ENCODE data around the gene TRIO.

TRIO gene

GRCh38 chr5:14261235-14261634 is 118.1 kb downstream of the TRIO start:
- no peak overlapping the region for H3K4me3 ChIP-seq (ENCODE audit: low read length)
- H3K4me1 ChIP-seq (ENCODE audit: control insufficient read depth, low read depth, low read length) = peaks cover 33% of the 10 kb centered on the region
- H4K5ac ChIP-seq (ENCODE audit: low read length) = no peak overlapping the region
- H3K4me2 ChIP-seq (ENCODE audit: low read length) = no peak overlapping the region
- no peak overlapping the region for H3K23ac ChIP-seq (ENCODE audit: low read length)
- peak overlapping the region; percentile 28 for H3K56ac ChIP-seq (ENCODE audit: low read length)
- H3K18ac ChIP-seq (ENCODE audit: low read length) = no peak overlapping the region
- H2AK5ac ChIP-seq (ENCODE audit: low read length) = no peak overlapping the region
- H3K4ac ChIP-seq (ENCODE audit: low read depth, low read length) = peak overlapping the region; percentile 76
- peaks cover 30% of the 10 kb centered on the region for H3K79me1 ChIP-seq (ENCODE audit: low read length)
- no CpG with 5 or more reads among the region's 5 CpGs for WGBS (ENCODE audit: extremely low coverage, insufficient coverage, low lambda C conversion rate)
- H2BK15ac ChIP-seq (replicated peaks; ENCODE audit: low read depth) = no peak overlapping the region
- H3K27ac ChIP-seq (ENCODE audit: low read depth, low read length) = no peak overlapping the region
- no peak for DNase-seq
- no peak overlapping the region for H2BK5ac ChIP-seq (ENCODE audit: low read length)
- no peak overlapping the region for H4K8ac ChIP-seq (ENCODE audit: low read depth, low read length)
- no peaks in the 10 kb centered on the region for H3K36me3 ChIP-seq (ENCODE audit: control insufficient read depth, insufficient read depth, low read length)
- peaks cover 70% of the 10 kb centered on the region for H3K79me2 ChIP-seq (ENCODE audit: control insufficient read depth, insufficient read depth, low read length)
- H3K27me3 ChIP-seq (ENCODE audit: insufficient read depth, low read length, poor library complexity) = no peaks in the 10 kb centered on the region
- no peak overlapping the region for H2BK120ac ChIP-seq (ENCODE audit: low read depth, low read length)
- peak overlapping the region; percentile 14 for H3K9ac ChIP-seq (ENCODE audit: low read length)

- Histone ChIP-seq H3K4ac (ENCODE audit: low read depth, low read length) (no peak overlapping the region), H3K23ac (ENCODE audit: low read length) (no peak overlapping the region), H3K4me2 (ENCODE audit: low read length) (no peak overlapping the region), H2BK15ac (replicated peaks; ENCODE audit: low read depth) (no peak overlapping the region), H3K4me3 (ENCODE audit: low read length) (no peak overlapping the region), H2BK5ac (ENCODE audit: low read length) (no peak overlapping the region), H2BK120ac (ENCODE audit: low read depth, low read length) (no peak overlapping the region), H3K27ac (ENCODE audit: low read depth, low read length) (no peak overlapping the region), H4K5ac (ENCODE audit: low read length) (no peak overlapping the region), H3K56ac (ENCODE audit: low read length) (no peak overlapping the region), H3K4me1 (ENCODE audit: control insufficient read depth, low read depth, low read length) (peaks cover 34% of the 10 kb centered on the region), H3K79me2 (ENCODE audit: control insufficient read depth, insufficient read depth, low read length) (peaks cover 67% of the 10 kb centered on the region), H3K36me3 (ENCODE audit: control insufficient read depth, insufficient read depth, low read length) (no peaks in the 10 kb centered on the region), H3K9ac (ENCODE audit: low read length) (no peak overlapping the region), H3K79me1 (ENCODE audit: low read length) (peaks cover 29% of the 10 kb centered on the region), H3K18ac (ENCODE audit: low read length) (no peak overlapping the region), H3K27me3 (ENCODE audit: insufficient read depth, low read length, poor library complexity) (no peaks in the 10 kb centered on the region), H4K8ac (ENCODE audit: low read depth, low read length) (no peak overlapping the region), H2AK5ac (ENCODE audit: low read length) (no peak overlapping the region)
- DNase-seq = no peak
- 100% methylated on average over 1 of the region's 12 CpGs for WGBS (ENCODE audit: extremely low coverage, insufficient coverage, low lambda C conversion rate)
Observed at GRCh38 chr5:14261856-14262611, 118.9 kb downstream of the TRIO start.

- Histone ChIP-seq H2BK5ac (ENCODE audit: low read length) (no peak overlapping the region), H2BK15ac (replicated peaks; ENCODE audit: low read depth) (no peak overlapping the region), H2BK120ac (ENCODE audit: low read depth, low read length) (no peak overlapping the region), H3K9ac (ENCODE audit: low read length) (no peak overlapping the region), H2AK5ac (ENCODE audit: low read length) (no peak overlapping the region), H3K23ac (ENCODE audit: low read length) (no peak overlapping the region), H3K36me3 (ENCODE audit: control insufficient read depth, insufficient read depth, low read length) (no peaks in the 10 kb centered on the region), H3K56ac (ENCODE audit: low read length) (no peak overlapping the region), H4K5ac (ENCODE audit: low read length) (no peak overlapping the region), H3K27ac (ENCODE audit: low read depth, low read length) (no peak overlapping the region), H3K18ac (ENCODE audit: low read length) (no peak overlapping the region), H3K4ac (ENCODE audit: low read depth, low read length) (no peak overlapping the region), H3K79me2 (ENCODE audit: control insufficient read depth, insufficient read depth, low read length) (peaks cover 62% of the 10 kb centered on the region), H3K27me3 (ENCODE audit: insufficient read depth, low read length, poor library complexity) (no peaks in the 10 kb centered on the region), H3K4me1 (ENCODE audit: control insufficient read depth, low read depth, low read length) (peaks cover 33% of the 10 kb centered on the region), H3K4me2 (ENCODE audit: low read length) (no peak overlapping the region), H3K4me3 (ENCODE audit: low read length) (no peak overlapping the region), H4K8ac (ENCODE audit: low read depth, low read length) (no peak overlapping the region), H3K79me1 (ENCODE audit: low read length) (peaks cover 23% of the 10 kb centered on the region)
- no peak for DNase-seq
- WGBS (ENCODE audit: extremely low coverage, insufficient coverage, low lambda C conversion rate) = no CpG with 5 or more reads among the region's 1 CpG
Observed at GRCh38 chr5:14263113-14263512, 120.0 kb downstream of the TRIO start.

GRCh38 chr5:14263699-14264098 is 120.6 kb downstream of the TRIO start:
- no peak overlapping the region for H2BK15ac ChIP-seq (replicated peaks; ENCODE audit: low read depth)
- H3K4me1 ChIP-seq (ENCODE audit: control insufficient read depth, low read depth, low read length) = peaks cover 32% of the 10 kb centered on the region
- no peak overlapping the region for H3K9ac ChIP-seq (ENCODE audit: low read length)
- H4K8ac ChIP-seq (ENCODE audit: low read depth, low read length) = no peak overlapping the region
- DNase-seq = no peak
- H3K4me2 ChIP-seq (ENCODE audit: low read length) = no peak overlapping the region
- no peak overlapping the region for H3K27ac ChIP-seq (ENCODE audit: low read depth, low read length)
- H3K79me2 ChIP-seq (ENCODE audit: control insufficient read depth, insufficient read depth, low read length) = peaks cover 61% of the 10 kb centered on the region
- H3K36me3 ChIP-seq (ENCODE audit: control insufficient read depth, insufficient read depth, low read length) = no peaks in the 10 kb centered on the region
- no peak overlapping the region for H2BK120ac ChIP-seq (ENCODE audit: low read depth, low read length)
- no peak overlapping the region for H3K23ac ChIP-seq (ENCODE audit: low read length)
- peaks cover 20% of the 10 kb centered on the region for H3K79me1 ChIP-seq (ENCODE audit: low read length)
- H3K4me3 ChIP-seq (ENCODE audit: low read length) = no peak overlapping the region
- no peak overlapping the region for H3K18ac ChIP-seq (ENCODE audit: low read length)
- H3K56ac ChIP-seq (ENCODE audit: low read length) = no peak overlapping the region
- no peak overlapping the region for H2AK5ac ChIP-seq (ENCODE audit: low read length)
- no peak overlapping the region for H3K4ac ChIP-seq (ENCODE audit: low read depth, low read length)
- H2BK5ac ChIP-seq (ENCODE audit: low read length) = no peak overlapping the region
- H3K27me3 ChIP-seq (ENCODE audit: insufficient read depth, low read length, poor library complexity) = no peaks in the 10 kb centered on the region
- no CpG with 5 or more reads among the region's 2 CpGs for WGBS (ENCODE audit: extremely low coverage, insufficient coverage, low lambda C conversion rate)
- H4K5ac ChIP-seq (ENCODE audit: low read length) = no peak overlapping the region

GRCh38 chr5:14264605-14265316 is 121.6 kb downstream of the TRIO start:
- Histone ChIP-seq H3K4me3 (ENCODE audit: low read length) (no peak overlapping the region), H2BK120ac (ENCODE audit: low read depth, low read length) (no peak overlapping the region), H4K8ac (ENCODE audit: low read depth, low read length) (no peak overlapping the region), H3K56ac (ENCODE audit: low read length) (peak overlapping the region; percentile 35), H3K18ac (ENCODE audit: low read length) (no peak overlapping the region), H3K79me2 (ENCODE audit: control insufficient read depth, insufficient read depth, low read length) (peaks cover 59% of the 10 kb centered on the region), H2BK15ac (replicated peaks; ENCODE audit: low read depth) (no peak overlapping the region), H3K27ac (ENCODE audit: low read depth, low read length) (no peak overlapping the region), H3K4me1 (ENCODE audit: control insufficient read depth, low read depth, low read length) (peaks cover 35% of the 10 kb centered on the region), H3K79me1 (ENCODE audit: low read length) (peaks cover 19% of the 10 kb centered on the region), H3K23ac (ENCODE audit: low read length) (no peak overlapping the region), H3K4me2 (ENCODE audit: low read length) (no peak overlapping the region), H2AK5ac (ENCODE audit: low read length) (no peak overlapping the region), H3K36me3 (ENCODE audit: control insufficient read depth, insufficient read depth, low read length) (no peaks in the 10 kb centered on the region), H3K27me3 (ENCODE audit: insufficient read depth, low read length, poor library complexity) (no peaks in the 10 kb centered on the region), H4K5ac (ENCODE audit: low read length) (no peak overlapping the region), H2BK5ac (ENCODE audit: low read length) (no peak overlapping the region), H3K9ac (ENCODE audit: low read length) (peak overlapping the region; percentile 62), H3K4ac (ENCODE audit: low read depth, low read length) (no peak overlapping the region)
- DNase-seq = peak; percentile 95
- no CpG with 5 or more reads among the region's 26 CpGs for WGBS (ENCODE audit: extremely low coverage, insufficient coverage, low lambda C conversion rate)
